ENCODE results near the gene PBX1.

DNA sequence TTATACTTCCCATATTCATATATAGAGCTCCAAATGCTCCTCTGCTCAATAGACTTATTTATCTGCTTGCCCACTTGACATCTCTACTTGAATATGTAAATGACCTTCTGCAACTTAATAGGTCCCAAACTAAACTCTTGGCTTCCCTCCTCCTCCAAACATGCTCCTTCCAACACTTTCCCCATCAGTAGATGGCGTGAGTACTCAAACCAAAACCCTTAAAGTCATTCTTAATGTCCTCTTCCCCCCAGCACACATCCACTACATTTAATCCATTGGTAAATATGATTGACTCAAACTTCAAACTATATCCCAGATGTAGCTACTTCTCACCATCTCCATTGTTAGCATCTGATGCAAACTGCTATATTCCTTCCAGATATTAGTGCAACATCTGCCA is 48.5 kb upstream of the PBX1 start:
- TF ChIP-seq POLR2A (IDR thresholded peaks at IDR 0.05): no peak
- no peak for TF ChIP-seq POLR2AphosphoS5 (IDR thresholded peaks at IDR 0.05)
- TF ChIP-seq CTCF (IDR thresholded peaks at IDR 0.05): no peak
